OCI-LY3 (cell line): ENCODE data around the gene EMILIN2.

Experiments
- H2AFZ ChIP-seq: fragments of 200-600, 300-600 bp; shearing (Covaris generic); 2 replicates; pipeline ENCODE4 v1.6.0; 2014; ENCODE audit warnings: antibody characterized with exemption, low read depth, low read length
- H3K27ac ChIP-seq: fragments of 200-600, 300-600 bp; sonication (generic); 2 replicates; pipeline ENCODE4 v1.5.1; 2014; ENCODE audit warnings: mild to moderate bottlenecking, low read length, moderate library complexity, mixed read lengths
- H3K27me3 ChIP-seq: fragments of 200-600, 300-600 bp; sonication (generic); 2 replicates; pipeline ENCODE4 v1.6.1; 2014; ENCODE audit warnings: low read depth, low read length, mixed read lengths
- H3K36me3 ChIP-seq: fragments of 200-600, 300-600 bp; sonication (generic); replicated peaks from 2 replicates; pipeline ENCODE3; 2014; ENCODE audit warnings: low read depth, low read length, mixed read lengths
- H3K4me1 ChIP-seq: fragments of 300-600, 200-600 bp; sonication (generic); 2 replicates; pipeline ENCODE4 v1.6.1; 2014; ENCODE audit warnings: low read length, mixed read lengths
- H3K4me2 ChIP-seq: fragments of 200-600, 300-600 bp; sonication (generic); 2 replicates; pipeline ENCODE4 v1.6.1; 2014; ENCODE audit warnings: low read length, mixed read lengths
- H3K4me3 ChIP-seq: fragments of 300-600, 200-600 bp; sonication (generic); 2 replicates; pipeline ENCODE4 v1.5.1; 2014; ENCODE audit warnings: antibody characterized with exemption, mild to moderate bottlenecking, low read length, moderate library complexity
- H3K79me2 ChIP-seq: fragments of 300-600, 200-600 bp; shearing (Covaris generic); 2 replicates; pipeline ENCODE4 v1.6.1; 2014; ENCODE audit warnings: mild to moderate bottlenecking, low read length, mixed read lengths
- H3K9ac ChIP-seq: fragments of 300-600, 200-600 bp; shearing (Covaris generic); 2 replicates; pipeline ENCODE4 v1.6.0; 2014; ENCODE audit warnings: mild to moderate bottlenecking, low read length, moderate library complexity
- H3K9me3 ChIP-seq: fragments of 200-600, 300-600 bp; shearing (Covaris generic); 2 replicates; pipeline ENCODE4 v1.6.1; 2014; ENCODE audit warnings: low read length, mixed read lengths; ENCODE audit not compliant: insufficient read depth
- H4K20me1 ChIP-seq: fragments of 200-600, 300-600 bp; sonication (generic); 2 replicates; pipeline ENCODE4 v1.6.1; 2016; ENCODE audit warnings: low read length, mixed read lengths; ENCODE audit not compliant: insufficient read depth
- CTCF ChIP-seq: fragments of 200-600, 300-600 bp; sonication (generic); IDR thresholded peaks from 2 replicates; pipeline ENCODE4 v1.5.1; 2014; ENCODE audit warnings: antibody characterized with exemption, low read length, low read depth
- EZH2phosphoT487 ChIP-seq: fragments of 200-600 bp; shearing (Covaris generic); IDR thresholded peaks from 2 replicates; pipeline ENCODE4 v1.6.1; 2018; ENCODE audit warnings: antibody characterized with exemption, mixed run types, low read depth

Gene EMILIN2

GRCh38 chr18:2959341-2959740 is 112.5 kb downstream of the EMILIN2 start:
- H3K27me3 ChIP-seq = no peaks in the 10 kb centered on the region

GRCh38 chr18:2960983-2961696 is 114.3 kb downstream of the EMILIN2 start:
- no peaks in the 10 kb centered on the region for H3K9me3 ChIP-seq
- no peaks in the 10 kb centered on the region for H3K27me3 ChIP-seq
- no peak overlapping the region for H2AFZ ChIP-seq
- peaks cover 64% of the 10 kb centered on the region for H3K79me2 ChIP-seq
- peak overlapping the region; percentile 67 for H3K4me2 ChIP-seq
- TF ChIP-seq CTCF (no peak), EZH2phosphoT487 (no peak)
- H3K36me3 ChIP-seq = peaks cover 25% of the 10 kb centered on the region
- peak overlapping the region; percentile 97 for H3K9ac ChIP-seq
- H3K4me3 ChIP-seq = peak overlapping the region; percentile 37
- peak overlapping the region; percentile 99 for H3K27ac ChIP-seq
- H4K20me1 ChIP-seq = no peaks in the 10 kb centered on the region
- peaks cover 97% of the 10 kb centered on the region for H3K4me1 ChIP-seq

More at GRCh38 chr18:2959341-2959740, 112.5 kb downstream of the EMILIN2 start:
- peaks cover 97% of the 10 kb centered on the region for H3K4me1 ChIP-seq
- peak overlapping the region; percentile 91 for H3K9ac ChIP-seq
- H3K9me3 ChIP-seq = no peaks in the 10 kb centered on the region
- peak overlapping the region; percentile 52 for H3K4me2 ChIP-seq
- peak overlapping the region; percentile 99 for H3K27ac ChIP-seq
- peak overlapping the region; percentile 10; the same call in 1 of the 2 replicates for H3K4me3 ChIP-seq
- H2AFZ ChIP-seq = no peak overlapping the region
- TF ChIP-seq EZH2phosphoT487 (no peak), CTCF (no peak)
- peaks cover 58% of the 10 kb centered on the region for H3K79me2 ChIP-seq
- peaks cover 32% of the 10 kb centered on the region for H3K36me3 ChIP-seq
- H4K20me1 ChIP-seq = no peaks in the 10 kb centered on the region

- H3K79me2 ChIP-seq = peaks cover 71% of the 10 kb centered on the region
- H3K4me3 ChIP-seq = peak overlapping the region; percentile 37; the same call in 1 of the 2 replicates
- H3K4me2 ChIP-seq = peak overlapping the region; percentile 67
- peaks cover 25% of the 10 kb centered on the region for H3K36me3 ChIP-seq
- H3K27me3 ChIP-seq = no peaks in the 10 kb centered on the region
- H3K4me1 ChIP-seq = peaks cover 97% of the 10 kb centered on the region
- peak overlapping the region; percentile 99 for H3K27ac ChIP-seq
- H2AFZ ChIP-seq = no peak overlapping the region
- no peaks in the 10 kb centered on the region for H4K20me1 ChIP-seq
- TF ChIP-seq EZH2phosphoT487 (no peak), CTCF (no peak)
- H3K9me3 ChIP-seq = no peaks in the 10 kb centered on the region
- H3K9ac ChIP-seq = peak overlapping the region; percentile 97
Measured at GRCh38 chr18:2961821-2962220, 115.0 kb downstream of the EMILIN2 start.

- Histone ChIP-seq H2AFZ (no peak overlapping the region), H3K4me1 (peaks cover 98% of the 10 kb centered on the region), H3K27me3 (no peaks in the 10 kb centered on the region)
Measured at GRCh38 chr18:2963048-2963447, 116.2 kb downstream of the EMILIN2 start.

More at GRCh38 chr18:2963048-2963447, 116.2 kb downstream of the EMILIN2 start:
- Histone ChIP-seq H4K20me1 (no peaks in the 10 kb centered on the region), H3K9ac (peak overlapping the region; percentile 97), H3K4me3 (peak overlapping the region; percentile 27), H3K36me3 (peaks cover 25% of the 10 kb centered on the region), H3K79me2 (peaks cover 76% of the 10 kb centered on the region), H3K9me3 (no peaks in the 10 kb centered on the region), H3K27ac (peak overlapping the region; percentile 99), H3K4me2 (peak overlapping the region; percentile 67)
- TF ChIP-seq CTCF (no peak), EZH2phosphoT487 (no peak)
